GM18526 (cell line): Measurements from ENCODE around the gene COL6A1.

Source experiments
- POLR2A ChIP-seq: IDR thresholded peaks from 3 replicates; pipeline ENCODE4 v1.6.1; 2011; ENCODE audit not compliant: insufficient read length; ENCODE audit errors: extremely low read depth

Gene COL6A1

GRCh38 chr21:45992301-45993209 lies 11.0 kb downstream of the COL6A1 start:
- TF ChIP-seq POLR2A: no peak

GRCh38 chr21:45993210-45994085 lies 11.9 kb downstream of the COL6A1 start:
- no peak for TF ChIP-seq POLR2A

DNA sequence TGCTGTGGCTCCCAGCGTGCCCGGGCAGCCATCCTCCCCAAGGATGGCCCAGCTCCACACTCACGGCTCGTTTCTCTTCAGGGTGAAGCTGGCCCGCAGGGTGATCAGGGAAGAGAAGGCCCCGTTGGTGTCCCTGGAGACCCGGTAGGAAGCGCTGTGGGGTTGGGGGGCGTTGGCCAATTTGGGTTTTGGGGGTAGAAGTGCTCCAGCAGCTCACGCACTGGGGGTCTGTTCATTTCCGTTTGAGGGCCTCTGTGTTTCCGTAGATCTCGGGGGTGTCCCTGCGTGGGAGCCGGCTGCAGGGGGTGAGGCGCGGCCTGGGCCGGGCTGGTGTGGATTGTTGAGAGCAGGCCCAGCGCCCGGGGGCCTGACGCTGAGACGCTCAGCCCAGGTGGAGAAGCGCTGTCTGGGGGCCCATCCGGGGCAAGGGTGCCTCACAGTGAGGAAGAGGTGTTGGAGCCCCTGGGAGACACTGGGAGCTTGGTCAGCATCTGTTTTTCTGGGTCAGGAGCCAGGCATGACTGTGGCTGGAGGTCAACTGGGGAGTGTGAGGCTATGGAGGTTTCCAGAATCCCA lies 12.6 kb downstream of the COL6A1 start:
- no peak for TF ChIP-seq POLR2A

DNA sequence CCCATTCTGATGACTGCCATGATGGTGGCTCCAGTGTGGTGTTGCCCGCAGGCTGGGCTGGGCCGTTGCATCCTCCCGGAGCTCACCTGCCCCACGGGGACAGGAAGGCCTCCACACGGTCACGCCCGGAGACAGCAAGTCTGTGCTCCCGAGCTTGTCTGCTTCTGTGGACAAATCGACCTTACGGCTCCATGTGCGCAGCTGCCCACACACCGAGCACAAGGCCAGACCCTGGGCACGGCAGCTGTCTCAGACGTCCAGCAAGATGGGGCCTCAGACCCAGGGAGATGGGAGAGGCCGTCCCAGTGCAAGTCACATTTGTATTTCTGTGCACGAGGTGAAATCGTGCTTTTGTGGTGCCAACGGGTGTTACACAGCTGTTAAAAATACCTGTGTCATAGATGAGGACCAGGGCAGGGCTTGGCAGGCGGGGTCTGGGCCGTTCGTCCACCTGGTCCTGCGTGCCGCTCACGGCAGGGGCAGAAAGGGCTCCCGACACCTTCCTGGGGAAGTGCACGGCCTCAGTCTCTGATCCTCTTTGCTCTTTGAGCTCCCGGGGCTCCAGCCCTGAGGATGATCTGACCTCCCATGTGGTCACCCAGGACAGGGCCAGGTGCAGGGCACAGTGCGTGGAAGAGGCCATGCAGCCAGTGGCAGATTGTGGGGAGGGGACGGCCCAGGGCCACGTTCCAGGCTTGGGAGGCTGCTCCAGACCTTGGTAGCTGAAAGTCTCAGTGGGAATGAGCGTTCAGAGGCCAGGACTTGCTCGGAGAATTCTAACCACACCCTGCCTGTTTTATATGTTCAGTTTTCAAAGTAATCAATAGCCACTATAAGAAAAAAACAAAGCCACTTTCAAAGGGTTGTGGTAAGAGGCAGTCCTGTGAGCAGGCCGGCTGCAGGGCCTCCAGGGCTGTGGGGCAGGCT lies 13.5 kb downstream of the COL6A1 start:
- no peak for TF ChIP-seq POLR2A

DNA sequence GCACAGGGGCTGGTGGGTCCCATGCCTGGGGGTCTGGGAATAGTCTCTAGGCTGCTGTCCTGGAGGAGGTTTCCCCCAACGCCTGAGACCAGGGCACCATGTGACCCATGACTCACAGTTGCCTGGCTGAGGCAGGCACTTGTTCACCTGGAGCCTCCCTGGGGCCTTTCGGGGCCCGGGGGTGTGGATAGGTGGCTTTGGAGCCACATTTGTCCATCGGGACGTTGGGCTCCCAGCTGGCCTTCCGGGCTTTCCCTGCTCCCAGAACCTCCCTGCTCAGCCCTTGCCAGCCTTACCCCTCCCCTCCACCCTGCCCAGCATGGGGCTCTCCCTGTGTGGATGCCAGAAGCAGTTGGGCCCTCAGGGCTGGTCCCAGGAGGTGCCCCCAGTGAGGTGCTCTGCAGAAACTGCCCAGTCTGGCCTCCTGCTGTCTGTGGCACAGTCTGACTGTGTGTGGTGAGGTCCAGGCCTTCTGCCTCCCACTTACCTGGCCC lies 14.2 kb downstream of the COL6A1 start:
- TF ChIP-seq POLR2A: no peak

- TF ChIP-seq POLR2A: no peak
Measured at GRCh38 chr21:45996311-45997204, 15.0 kb downstream of the COL6A1 start.

GRCh38 chr21:45997205-45997494 lies 15.6 kb downstream of the COL6A1 start:
- TF ChIP-seq POLR2A: no peak

DNA sequence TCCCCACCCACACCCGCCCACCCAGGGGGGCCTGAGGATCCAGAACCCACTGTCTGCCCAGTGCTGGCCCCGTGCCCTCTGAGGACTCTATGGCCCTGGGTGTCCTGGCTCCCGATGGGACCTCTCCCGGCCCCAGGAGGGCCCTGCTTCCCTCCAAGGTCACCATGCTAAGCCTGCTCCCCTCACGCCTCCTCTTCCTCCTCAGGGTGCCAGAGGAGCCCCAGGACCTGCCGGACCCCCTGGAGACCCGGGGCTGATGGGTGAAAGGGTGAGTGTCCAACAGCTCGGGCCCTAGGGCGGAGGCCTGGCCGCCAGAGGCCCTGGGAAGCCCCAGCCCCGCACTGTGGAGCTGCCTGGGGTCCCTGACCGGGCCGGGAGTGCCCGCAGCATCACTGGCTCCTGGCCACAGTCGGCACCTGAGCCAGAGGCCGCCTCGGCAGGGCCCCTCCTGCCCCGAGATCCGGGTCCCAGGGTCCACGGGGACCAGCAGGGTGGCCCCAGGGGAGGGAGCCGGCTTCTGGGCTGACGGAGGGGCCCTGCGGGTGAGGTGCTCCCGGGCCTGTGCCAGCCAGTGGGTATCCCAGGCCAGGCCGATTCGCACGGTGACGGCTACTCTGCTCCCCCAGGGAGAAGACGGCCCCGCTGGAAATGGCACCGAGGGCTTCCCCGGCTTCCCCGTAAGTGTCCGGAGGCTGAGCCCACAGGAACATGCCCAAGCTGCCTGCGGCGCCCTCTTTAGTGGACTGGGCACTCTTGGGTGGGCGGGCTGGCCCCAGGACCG lies 16.1 kb downstream of the COL6A1 start:
- TF ChIP-seq POLR2A: no peak

GRCh38 chr21:45998276-45998701 lies 16.7 kb downstream of the COL6A1 start:
- TF ChIP-seq POLR2A: no peak

DNA sequence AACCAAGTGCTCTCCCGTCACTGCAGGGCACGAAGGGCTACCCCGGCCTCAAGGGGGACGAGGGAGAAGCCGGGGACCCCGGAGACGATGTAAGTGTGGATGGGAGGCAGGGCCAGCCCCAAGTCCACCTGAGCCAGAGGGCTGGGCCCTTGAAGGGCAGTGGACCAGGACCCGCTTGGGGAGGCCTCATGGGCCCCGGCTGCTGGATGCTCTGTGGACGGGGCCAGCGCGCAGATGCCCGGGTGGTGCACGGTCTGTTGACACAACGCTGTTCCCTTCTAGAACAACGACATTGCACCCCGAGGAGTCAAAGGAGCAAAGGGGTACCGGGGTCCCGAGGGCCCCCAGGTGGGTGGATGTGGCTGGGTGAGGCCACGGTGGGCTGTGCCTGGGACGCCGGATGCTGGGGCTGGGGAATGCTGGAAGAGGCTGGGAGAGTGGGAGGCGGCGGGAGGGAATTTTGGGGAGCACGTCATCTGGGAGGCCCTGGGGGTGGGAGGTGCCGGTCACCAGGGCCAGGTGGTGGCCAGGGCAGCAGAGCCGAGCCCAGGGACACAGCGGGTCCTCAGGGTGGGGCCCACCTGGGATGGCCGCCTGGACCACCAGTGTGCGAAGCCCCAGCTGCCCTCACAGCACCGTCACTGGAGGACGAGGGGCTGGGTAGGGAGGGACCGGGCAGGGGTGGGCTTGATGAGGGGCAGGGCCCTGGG lies 17.5 kb downstream of the COL6A1 start:
- no peak for TF ChIP-seq POLR2A

DNA sequence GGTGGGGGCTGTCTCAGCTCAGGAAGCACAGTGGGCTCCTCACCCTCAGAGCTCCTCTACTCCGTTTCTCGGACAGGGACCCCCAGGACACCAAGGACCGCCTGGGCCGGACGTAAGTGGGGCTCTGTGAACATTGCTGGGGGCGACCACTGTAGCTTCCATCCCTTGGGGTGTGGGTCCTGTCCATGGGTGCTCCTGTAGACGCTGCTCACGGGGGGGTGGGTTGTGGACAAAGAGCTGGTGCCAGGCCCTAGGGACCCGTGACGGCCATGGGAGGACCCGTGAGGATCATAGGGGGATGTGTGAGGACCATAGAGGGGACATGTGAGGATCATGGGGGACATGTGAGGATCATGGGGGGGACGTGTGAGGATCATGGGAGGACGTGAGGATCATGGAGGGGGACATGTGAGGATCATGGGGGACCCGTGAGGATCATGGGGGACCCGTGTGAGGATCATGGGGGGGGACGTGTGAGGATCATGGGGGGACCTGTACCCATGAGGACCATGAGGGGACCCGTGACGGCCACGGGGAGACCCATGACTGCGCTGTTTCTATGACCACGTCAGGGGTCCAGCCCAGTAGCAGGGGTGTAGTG lies 18.1 kb downstream of the COL6A1 start:
- TF ChIP-seq POLR2A: no peak

DNA sequence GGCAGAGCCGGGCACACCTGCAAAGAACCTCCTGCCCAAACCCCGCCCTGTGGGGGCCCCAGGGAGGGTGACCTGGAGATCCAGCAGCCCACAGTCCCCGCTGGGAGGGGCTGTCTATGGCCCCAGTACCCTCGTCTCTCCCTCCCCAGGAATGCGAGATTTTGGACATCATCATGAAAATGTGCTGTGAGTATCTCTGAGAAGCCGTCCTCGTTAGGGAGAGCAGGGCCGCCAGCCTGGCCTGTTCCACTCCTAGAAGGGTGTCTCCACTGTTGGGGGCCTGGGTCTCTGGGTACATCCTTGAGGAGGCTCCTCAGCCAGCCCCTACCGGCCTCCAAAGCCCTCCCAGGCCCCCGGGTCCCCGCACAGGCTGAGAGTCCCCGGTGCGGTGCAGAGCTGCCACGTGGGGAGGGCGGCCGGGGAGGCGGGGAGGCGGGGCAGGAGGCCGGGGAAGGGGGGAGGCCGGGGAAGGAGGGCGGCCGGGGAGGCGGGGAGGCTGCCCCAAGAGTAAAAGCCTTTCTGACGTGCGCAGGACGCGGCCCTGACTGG lies 18.7 kb downstream of the COL6A1 start:
- no peak for TF ChIP-seq POLR2A
